HL-60 (cell line): ENCODE data around the gene TSC1.

Source experiments
- POLR2AphosphoS5 ChIP-seq: IDR thresholded peaks from 2 replicates; pipeline ENCODE4 v1.6.1; 2012; ENCODE audit warnings: low read depth
- SPI1 ChIP-seq: IDR thresholded peaks from 2 replicates; pipeline ENCODE4 v1.6.1; 2012; ENCODE audit warnings: low read depth, mild to moderate bottlenecking, borderline replicate concordance
- TF ChIP-seq, protein P1 (sequence below): IDR thresholded peaks from one replicate; pipeline ENCODE4 v1.5.1; 2011; ENCODE audit warnings: low read length, control low read depth, inconsistent platforms; ENCODE audit not compliant: insufficient read depth
- TF ChIP-seq, protein P2 (sequence below): IDR thresholded peaks from 2 replicates; pipeline ENCODE4 v1.6.1; 2012; ENCODE audit warnings: low read depth; ENCODE audit not compliant: insufficient replicate concordance

GRCh38 chr9:132946631-132947295, 2.3 kb upstream of the TSC1 start:
- TF ChIP-seq, protein P1, sequence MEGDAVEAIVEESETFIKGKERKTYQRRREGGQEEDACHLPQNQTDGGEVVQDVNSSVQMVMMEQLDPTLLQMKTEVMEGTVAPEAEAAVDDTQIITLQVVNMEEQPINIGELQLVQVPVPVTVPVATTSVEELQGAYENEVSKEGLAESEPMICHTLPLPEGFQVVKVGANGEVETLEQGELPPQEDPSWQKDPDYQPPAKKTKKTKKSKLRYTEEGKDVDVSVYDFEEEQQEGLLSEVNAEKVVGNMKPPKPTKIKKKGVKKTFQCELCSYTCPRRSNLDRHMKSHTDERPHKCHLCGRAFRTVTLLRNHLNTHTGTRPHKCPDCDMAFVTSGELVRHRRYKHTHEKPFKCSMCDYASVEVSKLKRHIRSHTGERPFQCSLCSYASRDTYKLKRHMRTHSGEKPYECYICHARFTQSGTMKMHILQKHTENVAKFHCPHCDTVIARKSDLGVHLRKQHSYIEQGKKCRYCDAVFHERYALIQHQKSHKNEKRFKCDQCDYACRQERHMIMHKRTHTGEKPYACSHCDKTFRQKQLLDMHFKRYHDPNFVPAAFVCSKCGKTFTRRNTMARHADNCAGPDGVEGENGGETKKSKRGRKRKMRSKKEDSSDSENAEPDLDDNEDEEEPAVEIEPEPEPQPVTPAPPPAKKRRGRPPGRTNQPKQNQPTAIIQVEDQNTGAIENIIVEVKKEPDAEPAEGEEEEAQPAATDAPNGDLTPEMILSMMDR: no peak
- TF ChIP-seq POLR2AphosphoS5 (no peak), SPI1 (no peak)
- TF ChIP-seq, protein P2, sequence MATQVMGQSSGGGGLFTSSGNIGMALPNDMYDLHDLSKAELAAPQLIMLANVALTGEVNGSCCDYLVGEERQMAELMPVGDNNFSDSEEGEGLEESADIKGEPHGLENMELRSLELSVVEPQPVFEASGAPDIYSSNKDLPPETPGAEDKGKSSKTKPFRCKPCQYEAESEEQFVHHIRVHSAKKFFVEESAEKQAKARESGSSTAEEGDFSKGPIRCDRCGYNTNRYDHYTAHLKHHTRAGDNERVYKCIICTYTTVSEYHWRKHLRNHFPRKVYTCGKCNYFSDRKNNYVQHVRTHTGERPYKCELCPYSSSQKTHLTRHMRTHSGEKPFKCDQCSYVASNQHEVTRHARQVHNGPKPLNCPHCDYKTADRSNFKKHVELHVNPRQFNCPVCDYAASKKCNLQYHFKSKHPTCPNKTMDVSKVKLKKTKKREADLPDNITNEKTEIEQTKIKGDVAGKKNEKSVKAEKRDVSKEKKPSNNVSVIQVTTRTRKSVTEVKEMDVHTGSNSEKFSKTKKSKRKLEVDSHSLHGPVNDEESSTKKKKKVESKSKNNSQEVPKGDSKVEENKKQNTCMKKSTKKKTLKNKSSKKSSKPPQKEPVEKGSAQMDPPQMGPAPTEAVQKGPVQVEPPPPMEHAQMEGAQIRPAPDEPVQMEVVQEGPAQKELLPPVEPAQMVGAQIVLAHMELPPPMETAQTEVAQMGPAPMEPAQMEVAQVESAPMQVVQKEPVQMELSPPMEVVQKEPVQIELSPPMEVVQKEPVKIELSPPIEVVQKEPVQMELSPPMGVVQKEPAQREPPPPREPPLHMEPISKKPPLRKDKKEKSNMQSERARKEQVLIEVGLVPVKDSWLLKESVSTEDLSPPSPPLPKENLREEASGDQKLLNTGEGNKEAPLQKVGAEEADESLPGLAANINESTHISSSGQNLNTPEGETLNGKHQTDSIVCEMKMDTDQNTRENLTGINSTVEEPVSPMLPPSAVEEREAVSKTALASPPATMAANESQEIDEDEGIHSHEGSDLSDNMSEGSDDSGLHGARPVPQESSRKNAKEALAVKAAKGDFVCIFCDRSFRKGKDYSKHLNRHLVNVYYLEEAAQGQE: no peak
